ENCODE measurements around the gene VPS50.

- TF ChIP-seq GATA3 (IDR thresholded peaks at IDR 0.05; ENCODE audit: low read depth, low read length) (no peak), GATA2 (IDR thresholded peaks at IDR 0.05; ENCODE audit: low read depth, low read length) (no peak)
These were observed 160.8 kb downstream of the VPS50 start for GRCh38 chr7:93392984-93393383.

Data from SH-SY5Y (cell line).